C4-2B (cell line): Measurements from ENCODE around the gene QSOX1.

Experiments
- CTCF ChIP-seq: fragments of 450-650 bp; conservative IDR thresholded peaks from 2 replicates; pipeline ENCODE4 v1.5.1; 2017; ENCODE audit warnings: mild to moderate bottlenecking
- ZFX ChIP-seq: fragments of 450-650 bp; IDR thresholded peaks from 2 replicates; pipeline ENCODE4 v1.6.1; 2017

- TF ChIP-seq CTCF (no peak), ZFX (no peak)
Measured at GRCh38 chr1:180156201-180156600, 1.5 kb downstream of the QSOX1 start.
